Measurements from ENCODE around the gene ORM1. TPM values are rescaled to one million over a fixed set of nuclear protein-coding genes. Genes with fewer than 3 reads are reported as not detected.

The ORM1 gene
- total RNA-seq, 2 donors from 2014 or later = not detected

DNA sequence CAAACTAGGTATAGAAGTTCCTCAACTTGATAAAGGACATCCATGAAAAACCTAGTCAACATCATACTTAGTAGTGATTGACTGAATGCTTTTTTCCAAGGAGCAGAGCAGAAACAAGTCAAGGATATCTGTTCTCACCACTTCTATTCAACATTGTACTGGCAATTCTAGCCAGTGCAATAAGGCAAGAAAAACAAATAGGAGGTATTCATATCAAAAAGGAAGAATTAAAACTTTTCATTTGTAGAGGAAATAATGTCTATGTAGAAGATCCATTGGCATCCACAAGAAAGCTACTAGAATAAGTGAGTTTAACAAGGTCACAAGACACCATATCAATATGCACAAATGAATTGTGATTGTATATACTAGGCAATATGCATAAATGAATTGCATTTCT is 28.2 kb upstream of the ORM1 start:
- Mint-ChIP-seq H3K9me3 (peaks cover 9% of the 10 kb centered on the region), H3K27ac (no peak overlapping the region), H3K4me3 (no peak overlapping the region), H3K27me3 (peaks cover 9% of the 10 kb centered on the region), H3K36me3 (ENCODE audit: low read depth) (no peaks in the 10 kb centered on the region), H3K4me1 (peaks cover 5% of the 10 kb centered on the region)
- no peak for ATAC-seq (replicated peaks)

DNA sequence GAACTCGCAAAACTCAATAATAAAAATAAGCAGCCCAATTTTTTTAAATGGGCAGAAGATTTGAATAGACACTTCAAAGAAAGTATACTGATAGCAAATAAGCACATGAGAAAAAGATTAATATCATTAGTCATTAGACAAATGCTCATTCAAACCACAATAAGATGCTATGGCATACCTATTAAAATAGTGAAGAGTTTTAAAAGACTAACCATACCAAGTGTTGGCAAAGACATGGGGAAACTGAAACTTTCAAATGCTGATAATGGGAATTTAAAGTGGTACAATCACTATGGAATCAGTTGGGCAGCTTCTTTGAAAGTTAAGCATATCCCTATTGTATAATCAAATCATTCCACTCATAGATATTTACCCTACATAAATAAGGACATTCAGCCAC is 26.6 kb upstream of the ORM1 start:
- Mint-ChIP-seq H3K27me3 (peaks cover 5% of the 10 kb centered on the region), H3K9me3 (peaks cover 9% of the 10 kb centered on the region), H3K36me3 (ENCODE audit: low read depth) (no peaks in the 10 kb centered on the region), H3K4me3 (no peak overlapping the region), H3K4me1 (no peaks in the 10 kb centered on the region), H3K27ac (no peak overlapping the region)
- ATAC-seq (replicated peaks) = no peak

DNA sequence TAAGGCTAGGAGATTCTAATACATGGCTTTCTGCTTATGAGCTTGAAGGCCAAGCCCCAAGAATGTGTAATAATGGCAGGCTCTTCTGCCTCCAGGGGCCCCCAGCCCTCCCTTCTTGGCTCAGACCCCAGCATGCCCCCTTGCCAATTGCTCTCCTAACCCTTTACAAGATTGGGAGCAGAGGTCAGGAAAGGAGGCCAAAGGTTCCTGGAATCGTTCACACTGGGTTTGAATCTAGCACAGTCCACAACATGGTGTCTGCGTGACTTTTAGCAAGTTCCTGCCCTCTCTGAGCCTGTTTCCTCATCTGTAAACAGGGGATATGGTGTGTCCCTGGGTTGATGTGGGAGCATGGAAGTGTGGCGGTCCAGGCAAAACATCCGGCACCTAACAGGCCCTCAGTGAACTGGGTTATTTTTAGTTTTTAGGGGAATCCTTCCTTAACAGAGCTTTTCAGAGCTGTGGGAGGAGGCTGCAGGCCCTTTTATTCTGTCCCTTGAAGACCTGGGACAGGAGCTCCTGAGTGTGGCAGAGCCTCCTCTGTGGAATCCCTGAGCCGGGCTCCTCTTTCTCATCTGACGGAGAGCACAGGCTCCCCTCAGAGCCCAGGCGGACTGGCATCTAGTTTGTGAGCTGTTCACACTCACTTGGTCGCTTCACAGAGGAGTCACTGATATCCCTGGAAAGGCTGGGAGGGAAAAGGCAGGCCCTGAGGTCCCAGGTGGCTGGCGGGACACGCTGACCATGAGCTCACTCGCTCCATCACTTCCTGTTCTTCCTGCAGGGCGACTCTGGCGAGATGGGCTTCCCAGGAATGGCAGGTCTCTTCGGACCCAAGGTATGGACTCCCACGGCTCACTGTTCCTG is 23.4 kb upstream of the ORM1 start:
- ATAC-seq (replicated peaks) = no peak
- Mint-ChIP-seq H3K36me3 (ENCODE audit: low read depth) (no peaks in the 10 kb centered on the region), H3K27me3 (peaks cover 5% of the 10 kb centered on the region), H3K4me3 (no peak overlapping the region), H3K9me3 (peaks cover 8% of the 10 kb centered on the region), H3K4me1 (no peaks in the 10 kb centered on the region), H3K27ac (no peak overlapping the region)

DNA sequence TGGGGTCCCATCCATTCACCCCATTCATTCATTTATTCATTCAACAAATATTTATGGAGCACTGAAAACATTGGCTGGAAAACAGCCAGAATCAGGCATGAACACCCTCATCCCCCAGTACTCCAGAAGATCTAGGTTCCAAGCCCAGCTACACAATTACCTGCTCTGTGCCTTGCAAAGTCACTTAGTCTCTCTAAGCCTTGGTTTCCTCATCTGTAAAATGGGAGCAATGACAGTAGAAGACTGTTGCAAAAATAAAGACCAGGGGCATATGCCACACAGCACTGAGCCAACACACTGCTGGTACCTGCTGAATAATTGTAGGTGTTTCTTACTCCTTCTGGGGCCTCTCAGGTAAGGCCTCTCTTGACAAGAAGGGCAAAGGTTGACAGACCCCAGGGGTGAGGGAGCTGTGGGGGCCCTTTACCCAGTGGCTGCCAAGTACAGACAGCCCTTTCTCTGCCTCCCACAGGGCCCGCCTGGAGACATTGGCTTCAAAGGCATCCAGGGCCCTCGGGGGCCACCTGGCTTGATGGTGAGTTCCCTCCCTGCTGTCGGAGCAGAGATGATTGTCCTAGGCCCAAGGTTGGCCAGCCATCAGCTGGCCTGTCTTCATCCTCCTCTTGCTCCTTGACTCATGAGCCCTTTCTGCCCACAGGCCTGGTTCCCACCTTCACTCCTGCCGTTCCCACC is 22.6 kb upstream of the ORM1 start:
- no peak overlapping the region for H3K4me3 Mint-ChIP-seq
- no peaks in the 10 kb centered on the region for H3K36me3 Mint-ChIP-seq (ENCODE audit: low read depth)
- H3K27ac Mint-ChIP-seq = no peak overlapping the region
- ATAC-seq (replicated peaks) = no peak
- no peaks in the 10 kb centered on the region for H3K27me3 Mint-ChIP-seq
- H3K9me3 Mint-ChIP-seq = no peaks in the 10 kb centered on the region
- no peaks in the 10 kb centered on the region for H3K4me1 Mint-ChIP-seq

DNA sequence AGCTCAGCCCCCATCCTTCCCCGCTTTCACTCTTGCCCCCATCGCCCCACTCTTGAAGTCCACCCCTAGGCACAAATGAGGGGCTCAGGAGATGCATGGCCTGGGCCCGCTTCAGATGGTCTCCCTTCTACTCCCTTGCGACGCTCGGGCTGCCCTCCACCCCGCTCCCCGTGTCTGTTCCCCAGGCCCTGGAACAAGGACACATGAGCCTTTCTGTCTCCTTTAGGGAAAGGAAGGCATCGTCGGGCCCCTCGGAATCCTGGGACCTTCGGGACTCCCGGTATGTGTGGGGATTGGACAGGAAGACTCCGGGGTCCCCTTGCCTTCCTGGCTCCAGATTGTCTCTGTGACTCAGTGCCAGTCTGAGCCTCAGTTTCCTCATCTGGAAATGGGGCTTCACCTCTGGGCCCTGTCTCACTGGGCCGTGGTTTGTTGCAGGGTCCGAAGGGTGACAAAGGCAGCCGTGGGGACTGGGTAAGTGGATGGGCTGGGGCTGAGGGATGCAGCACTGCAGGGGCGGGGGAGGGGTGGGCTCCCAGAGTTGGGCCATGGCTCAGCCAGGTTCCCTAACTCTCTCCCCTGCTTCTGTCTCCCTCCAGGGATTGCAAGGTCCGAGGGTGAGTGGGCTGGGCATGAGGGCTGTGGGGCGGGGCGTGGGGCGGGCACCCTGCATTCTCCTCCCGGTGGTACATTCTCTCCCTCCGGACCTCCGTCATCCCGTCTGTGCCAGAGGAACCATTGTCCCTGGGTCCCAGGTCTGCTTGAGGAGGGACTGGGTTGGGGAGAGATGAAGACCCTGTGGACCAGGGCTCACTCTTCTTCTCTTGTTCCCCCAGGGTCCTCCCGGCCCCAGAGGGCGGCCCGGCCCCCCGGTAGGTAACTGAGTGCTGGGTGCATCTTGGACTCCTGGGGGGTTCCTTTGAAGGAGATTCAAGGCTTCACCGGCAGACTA is 21.8 kb upstream of the ORM1 start:
- Mint-ChIP-seq H3K36me3 (ENCODE audit: low read depth) (no peaks in the 10 kb centered on the region), H3K4me1 (no peaks in the 10 kb centered on the region), H3K4me3 (no peak overlapping the region), H3K27ac (no peak overlapping the region), H3K27me3 (no peaks in the 10 kb centered on the region), H3K9me3 (no peaks in the 10 kb centered on the region)
- ATAC-seq (replicated peaks) = no peak

DNA sequence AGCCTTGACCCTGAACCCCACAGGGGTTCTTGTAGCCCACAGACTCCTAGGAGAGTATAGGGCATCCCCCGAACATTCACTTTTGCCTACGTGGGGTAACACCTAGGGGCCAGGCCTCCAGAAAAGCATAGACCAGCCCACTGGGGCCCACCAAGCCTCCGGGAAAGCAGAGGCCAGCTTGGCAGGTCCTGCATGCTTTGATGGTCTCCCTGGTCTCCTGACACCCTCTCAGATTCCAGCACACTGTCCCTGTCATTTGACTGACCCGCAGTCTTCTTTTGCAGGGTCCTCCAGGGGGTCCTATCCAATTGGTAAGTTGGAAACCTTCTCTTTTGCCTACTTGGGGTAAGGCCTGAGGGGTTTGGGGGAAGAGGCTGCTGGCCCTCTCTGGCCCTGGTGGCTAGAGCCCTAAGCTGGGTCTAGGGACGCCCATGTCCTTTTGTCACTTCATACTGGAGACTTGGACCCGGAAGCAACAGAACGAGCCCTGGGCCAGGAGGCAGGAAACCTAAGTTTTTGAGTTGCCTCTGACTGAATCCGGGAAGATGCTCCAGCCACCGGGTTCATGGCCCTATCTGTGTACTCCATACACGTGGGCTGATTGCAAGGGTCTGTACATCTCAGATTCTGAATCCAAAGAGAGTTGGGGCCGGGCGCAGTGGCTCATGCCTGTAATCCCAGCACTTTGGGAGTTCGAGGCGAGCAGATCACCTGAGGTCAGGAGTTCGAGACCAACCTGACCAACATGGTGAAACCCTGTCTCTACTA is 20.9 kb upstream of the ORM1 start:
- Mint-ChIP-seq H3K27ac (no peak overlapping the region), H3K4me3 (no peak overlapping the region), H3K4me1 (no peaks in the 10 kb centered on the region), H3K9me3 (no peaks in the 10 kb centered on the region), H3K27me3 (no peaks in the 10 kb centered on the region), H3K36me3 (ENCODE audit: low read depth) (no peaks in the 10 kb centered on the region)
- no peak for ATAC-seq (replicated peaks)

DNA sequence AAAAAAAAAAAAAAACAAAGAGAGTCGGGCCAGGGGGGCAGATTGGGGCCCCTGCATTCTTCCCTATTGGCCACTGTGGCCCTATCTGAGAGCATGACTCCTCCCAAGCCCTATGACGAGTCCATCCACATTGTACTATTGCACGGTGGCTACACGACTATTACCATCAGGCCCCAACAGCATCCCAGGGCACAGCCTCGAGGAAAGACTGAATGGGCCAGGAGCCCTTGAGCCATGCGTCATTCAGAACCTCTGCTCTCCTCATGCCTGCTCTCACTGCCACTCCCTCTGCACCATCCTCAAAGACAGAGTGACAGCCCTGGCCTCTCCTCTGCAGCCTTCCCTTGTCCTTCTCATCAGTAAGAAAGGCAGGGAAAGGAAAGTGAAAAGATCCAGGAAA is 20.2 kb upstream of the ORM1 start:
- Mint-ChIP-seq H3K27me3 (no peaks in the 10 kb centered on the region), H3K9me3 (no peaks in the 10 kb centered on the region), H3K4me3 (no peak overlapping the region), H3K4me1 (no peaks in the 10 kb centered on the region), H3K36me3 (ENCODE audit: low read depth) (no peaks in the 10 kb centered on the region), H3K27ac (no peak overlapping the region)
- ATAC-seq (replicated peaks) = no peak

DNA sequence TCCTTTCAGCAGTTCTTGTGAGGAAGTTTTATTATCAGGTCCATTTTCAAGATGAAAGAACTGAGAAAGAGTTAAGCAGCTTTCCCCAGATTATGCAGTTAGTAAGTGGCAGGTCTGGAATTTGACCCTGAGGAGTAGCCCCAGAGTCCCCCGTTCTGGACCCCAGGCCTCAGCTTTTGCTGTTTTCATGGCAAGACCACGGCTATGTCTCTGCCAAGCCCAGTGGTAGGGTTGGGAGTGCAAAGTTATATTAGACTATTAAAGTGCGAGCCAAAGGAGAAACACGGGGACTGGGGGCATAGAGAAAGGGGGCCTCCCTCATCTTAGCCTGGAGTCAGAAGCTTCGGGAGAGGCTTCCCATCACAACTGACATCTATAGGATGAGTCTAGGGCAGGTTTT is 19.3 kb upstream of the ORM1 start:
- no peaks in the 10 kb centered on the region for H3K4me1 Mint-ChIP-seq
- no peak overlapping the region for H3K27ac Mint-ChIP-seq
- no peaks in the 10 kb centered on the region for H3K36me3 Mint-ChIP-seq (ENCODE audit: low read depth)
- H3K27me3 Mint-ChIP-seq = no peaks in the 10 kb centered on the region
- H3K4me3 Mint-ChIP-seq = no peak overlapping the region
- ATAC-seq (replicated peaks) = no peak
- H3K9me3 Mint-ChIP-seq = no peaks in the 10 kb centered on the region

DNA sequence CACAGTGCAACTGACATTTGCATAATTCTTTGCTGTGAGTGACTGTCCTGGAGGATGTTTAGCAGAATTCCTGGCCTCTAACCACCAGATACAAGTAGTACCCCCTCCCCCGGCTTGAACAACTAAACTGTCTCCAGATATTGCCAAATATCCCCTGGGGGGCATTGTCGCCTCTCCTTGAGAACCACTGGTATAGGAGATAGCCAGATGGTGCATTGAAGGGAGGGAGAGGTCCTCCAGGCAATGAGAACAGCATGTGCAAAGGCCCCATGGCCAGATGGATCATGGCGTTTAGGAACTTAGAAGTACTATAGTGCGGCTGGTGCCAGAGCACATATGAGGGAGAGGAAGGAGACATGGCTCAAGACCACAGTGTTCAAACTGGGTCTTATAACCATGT is 18.9 kb upstream of the ORM1 start:
- Mint-ChIP-seq H3K9me3 (no peaks in the 10 kb centered on the region), H3K27me3 (no peaks in the 10 kb centered on the region), H3K4me1 (no peaks in the 10 kb centered on the region), H3K27ac (no peak overlapping the region), H3K4me3 (no peak overlapping the region), H3K36me3 (ENCODE audit: low read depth) (no peaks in the 10 kb centered on the region)
- no peak for ATAC-seq (replicated peaks)

DNA sequence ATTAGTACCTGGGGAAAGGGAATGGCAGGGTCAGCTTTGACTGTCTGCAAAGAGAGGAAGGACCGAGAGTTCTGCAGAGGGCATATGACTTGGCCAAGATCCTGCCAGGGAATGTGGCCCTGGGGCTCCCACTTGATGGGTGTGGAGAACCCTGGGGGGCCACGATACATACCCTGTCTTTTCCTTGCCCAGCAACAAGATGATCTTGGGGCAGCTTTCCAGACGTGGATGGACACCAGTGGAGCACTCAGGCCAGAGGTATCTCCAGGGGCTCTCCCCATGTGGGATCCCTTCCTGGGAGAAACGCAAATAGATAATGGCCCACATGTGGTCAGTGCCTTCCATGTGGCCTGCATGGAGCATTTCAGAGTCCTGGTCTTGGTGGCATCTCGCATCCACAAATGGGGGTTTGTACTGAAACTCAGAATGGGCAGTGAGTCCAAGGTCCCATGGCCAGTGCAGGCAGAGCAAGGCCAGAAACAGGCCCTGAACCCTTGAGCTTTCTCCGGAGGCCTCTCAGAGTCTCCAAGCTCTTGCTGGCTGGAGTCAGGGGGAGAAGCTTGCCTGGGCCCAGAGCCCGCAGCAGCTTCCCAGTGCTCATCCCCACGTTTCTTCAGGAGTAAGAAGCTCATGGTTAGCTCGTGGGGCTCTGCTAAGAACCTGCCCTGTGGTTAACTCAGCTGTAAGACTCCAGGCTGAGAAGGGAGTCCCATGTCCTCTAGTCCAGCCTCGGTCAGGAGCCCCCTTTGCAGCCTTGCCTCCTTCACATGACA is 18.3 kb upstream of the ORM1 start:
- H3K9me3 Mint-ChIP-seq = no peaks in the 10 kb centered on the region
- H3K27ac Mint-ChIP-seq = no peak overlapping the region
- ATAC-seq (replicated peaks) = no peak
- no peaks in the 10 kb centered on the region for H3K36me3 Mint-ChIP-seq (ENCODE audit: low read depth)
- no peak overlapping the region for H3K4me3 Mint-ChIP-seq
- no peaks in the 10 kb centered on the region for H3K4me1 Mint-ChIP-seq
- no peaks in the 10 kb centered on the region for H3K27me3 Mint-ChIP-seq

DNA sequence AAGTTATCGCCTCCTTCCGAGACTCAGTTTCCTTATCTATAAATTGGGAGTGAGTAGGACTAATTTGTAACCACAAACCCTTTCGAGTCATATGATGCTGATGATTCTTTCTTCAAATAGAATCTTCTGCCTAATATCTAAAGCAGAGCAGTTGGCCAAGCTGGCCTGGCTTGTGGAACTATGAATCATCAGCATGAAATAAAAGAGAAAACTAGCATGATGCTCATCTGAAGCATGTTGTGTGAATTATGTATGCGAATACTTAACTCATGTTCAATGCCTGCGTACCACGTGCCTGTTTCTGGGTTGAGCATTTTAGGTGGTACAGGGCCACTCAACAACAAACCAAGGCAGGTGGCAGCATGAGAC is 15.0 kb upstream of the ORM1 start:
- Mint-ChIP-seq H3K9me3 (no peaks in the 10 kb centered on the region), H3K27me3 (no peaks in the 10 kb centered on the region), H3K4me3 (no peak overlapping the region), H3K27ac (no peak overlapping the region), H3K36me3 (ENCODE audit: low read depth) (no peaks in the 10 kb centered on the region), H3K4me1 (no peaks in the 10 kb centered on the region)
- no peak for ATAC-seq (replicated peaks)

DNA sequence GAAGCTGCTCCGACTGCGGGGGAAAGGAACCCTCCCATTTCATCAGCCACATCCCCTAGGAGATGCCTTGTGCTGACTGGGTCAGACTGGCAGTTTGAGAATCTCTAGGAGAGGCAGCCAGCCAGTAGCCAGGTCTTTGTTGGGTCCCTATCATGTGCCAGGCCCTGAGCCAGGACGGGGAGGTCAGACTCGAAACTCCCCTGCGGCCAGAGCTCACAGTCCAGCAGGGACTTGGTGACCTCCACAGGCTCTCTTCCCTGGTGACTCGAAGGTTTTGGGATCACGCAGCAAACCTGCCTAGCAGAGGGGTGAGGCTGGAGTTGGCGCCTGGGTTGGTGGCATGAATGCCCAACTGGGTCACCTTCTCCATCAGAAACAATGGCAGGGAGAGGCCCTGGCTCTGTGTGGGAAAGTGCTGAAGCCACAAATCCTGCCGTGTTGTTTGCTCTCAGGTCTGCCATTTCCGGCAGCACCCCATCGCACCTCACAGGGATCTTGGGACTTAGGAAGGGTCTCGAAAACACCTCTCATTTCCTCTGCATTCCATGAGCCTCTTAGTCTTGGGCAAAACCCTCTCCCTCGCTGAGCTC is 14.4 kb upstream of the ORM1 start:
- Mint-ChIP-seq H3K27me3 (no peaks in the 10 kb centered on the region), H3K4me1 (no peaks in the 10 kb centered on the region), H3K27ac (no peak overlapping the region), H3K36me3 (ENCODE audit: low read depth) (no peaks in the 10 kb centered on the region), H3K4me3 (no peak overlapping the region), H3K9me3 (no peaks in the 10 kb centered on the region)
- no peak for ATAC-seq (replicated peaks)

DNA sequence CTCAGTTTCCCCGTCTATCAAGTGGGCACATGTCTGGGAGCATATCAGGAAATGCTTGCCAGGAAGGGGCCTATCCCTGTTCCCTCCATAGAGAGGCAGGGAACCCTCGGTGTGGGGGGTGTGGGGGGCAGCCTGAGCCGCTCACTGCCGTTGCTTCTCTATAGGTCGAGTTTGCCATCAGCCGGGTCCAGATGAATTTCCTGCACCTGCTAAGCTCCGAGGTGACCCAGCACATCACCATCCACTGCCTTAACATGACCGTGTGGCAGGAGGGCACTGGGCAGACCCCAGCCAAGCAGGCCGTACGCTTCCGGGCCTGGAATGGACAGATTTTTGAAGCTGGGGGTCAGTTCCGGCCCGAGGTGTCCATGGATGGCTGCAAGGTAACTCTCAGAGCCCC is 13.8 kb upstream of the ORM1 start:
- Mint-ChIP-seq H3K4me1 (no peaks in the 10 kb centered on the region), H3K27ac (no peak overlapping the region), H3K27me3 (no peaks in the 10 kb centered on the region), H3K9me3 (no peaks in the 10 kb centered on the region), H3K4me3 (no peak overlapping the region), H3K36me3 (ENCODE audit: low read depth) (no peaks in the 10 kb centered on the region)
- ATAC-seq (replicated peaks) = no peak

All from activated T-helper 17 cell treated with anti-CD3 and anti-CD28 coated beads, Interleukin-2, amount 50 U/mL, for 72 hours (primary cell).